DMS114 treated with DMSO at 0.1 percent for 48 hours (cell line): Measurements from ENCODE around the gene SASH3.

Experiments used
- DNase-seq: peaks from one replicate; lab custom pipeline; 2025; ENCODE audit not compliant: unreplicated experiment; lab: John Stamatoyannopoulos, UW

SASH3 gene

GRCh38 chrX:129804806-129805205, 25.1 kb downstream of the SASH3 start:
- DNase-seq, result no peak

- DNase-seq, result no peak
Measured at GRCh38 chrX:129808158-129808828, 28.5 kb downstream of the SASH3 start.

GRCh38 chrX:129808829-129809796, 29.4 kb downstream of the SASH3 start:
- DNase-seq, result no peak

- DNase-seq, result no peak
Measured at GRCh38 chrX:129813662-129814368, 34.1 kb downstream of the SASH3 start.

- DNase-seq, result no peak
Measured at GRCh38 chrX:129818123-129818522, 38.4 kb downstream of the SASH3 start.

GRCh38 chrX:129823115-129823514, 43.4 kb downstream of the SASH3 start:
- peak; percentile 0 for DNase-seq

GRCh38 chrX:129823522-129823921, 43.8 kb downstream of the SASH3 start:
- DNase-seq, result no peak

GRCh38 chrX:129824620-129825019, 44.9 kb downstream of the SASH3 start:
- no peak for DNase-seq

- no peak for DNase-seq
Measured at GRCh38 chrX:129825746-129826505, 46.2 kb downstream of the SASH3 start.

GRCh38 chrX:129830494-129830893, 50.7 kb downstream of the SASH3 start:
- DNase-seq, result no peak

GRCh38 chrX:129831091-129831885, 51.5 kb downstream of the SASH3 start:
- no peak for DNase-seq

- no peak for DNase-seq
Measured at GRCh38 chrX:129833153-129833990, 53.6 kb downstream of the SASH3 start.

GRCh38 chrX:129836827-129837226, 57.1 kb downstream of the SASH3 start:
- DNase-seq, result no peak

- no peak for DNase-seq
Measured at GRCh38 chrX:129840344-129840743, 60.6 kb downstream of the SASH3 start.

- no peak for DNase-seq
Measured at GRCh38 chrX:129842510-129843208, 62.9 kb downstream of the SASH3 start.

- no peak for DNase-seq
Measured at GRCh38 chrX:129843209-129843458, 63.4 kb downstream of the SASH3 start.

GRCh38 chrX:129843459-129844306, 63.9 kb downstream of the SASH3 start, which contains the start of gene ZDHHC9:
Gene ZDHHC9 (minus strand): TSS chrX:129843886. CDS start chrX:129841945, 1,941 bp downstream.
- DNase-seq, result peak; percentile 64
